GM19395 (cell line): ENCODE measurements around the gene LCP1.

Experiments used
- ATAC-seq: cut with Tn5 transposase; IDR thresholded peaks from one replicate; pipeline ENCODE4 v1.9.1; 2021; ENCODE audit warnings: mild to moderate bottlenecking, moderate library complexity; ENCODE audit not compliant: unreplicated experiment

Gene LCP1

DNA sequence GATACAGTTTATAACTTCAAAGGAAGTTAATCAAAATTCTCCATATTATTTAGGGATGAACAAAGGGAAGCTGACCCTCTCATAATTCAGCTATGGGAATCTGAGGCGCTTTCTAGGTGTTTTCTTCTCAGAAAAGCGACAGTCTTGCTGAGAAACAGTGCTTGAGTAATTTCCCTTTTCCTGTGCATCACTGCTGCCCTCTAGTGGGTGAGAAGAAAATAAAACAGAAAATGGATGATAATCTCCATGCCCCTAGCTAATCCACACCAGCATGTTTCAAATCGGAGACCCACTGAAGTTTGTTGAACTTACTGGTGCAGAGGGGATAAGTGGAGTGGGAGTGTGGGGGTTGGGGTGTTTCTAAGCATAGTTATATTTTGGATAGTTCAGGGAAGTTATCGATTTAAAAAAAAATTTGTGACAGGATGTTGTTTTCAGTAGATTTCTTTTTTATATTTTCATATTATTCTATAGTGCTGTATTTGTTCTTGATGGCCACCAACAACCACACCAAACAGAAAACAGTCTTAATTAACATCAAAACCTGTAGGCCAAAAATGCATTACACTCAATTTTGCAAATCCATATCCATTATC, 21.4 kb downstream of the LCP1 start:
- no peak for ATAC-seq

DNA sequence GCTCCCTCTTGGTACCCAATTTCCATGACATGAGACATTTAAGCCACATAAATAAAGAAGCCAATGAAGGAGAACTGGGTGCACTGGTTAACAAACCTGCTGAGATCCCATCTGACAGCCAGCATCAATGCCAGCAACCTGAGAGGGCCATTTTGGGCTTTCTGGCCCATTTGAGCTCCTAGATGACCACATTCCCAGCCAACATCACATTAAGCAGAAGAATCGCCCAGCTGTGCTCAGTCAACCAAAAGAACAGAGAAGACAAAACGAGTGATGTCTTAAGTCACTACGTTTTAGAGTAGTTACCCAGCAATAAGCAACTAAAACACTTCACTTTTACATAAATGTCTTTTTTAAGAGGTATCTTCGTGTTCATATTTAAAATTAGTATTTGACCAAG, 21.9 kb downstream of the LCP1 start:
- no peak for ATAC-seq

DNA sequence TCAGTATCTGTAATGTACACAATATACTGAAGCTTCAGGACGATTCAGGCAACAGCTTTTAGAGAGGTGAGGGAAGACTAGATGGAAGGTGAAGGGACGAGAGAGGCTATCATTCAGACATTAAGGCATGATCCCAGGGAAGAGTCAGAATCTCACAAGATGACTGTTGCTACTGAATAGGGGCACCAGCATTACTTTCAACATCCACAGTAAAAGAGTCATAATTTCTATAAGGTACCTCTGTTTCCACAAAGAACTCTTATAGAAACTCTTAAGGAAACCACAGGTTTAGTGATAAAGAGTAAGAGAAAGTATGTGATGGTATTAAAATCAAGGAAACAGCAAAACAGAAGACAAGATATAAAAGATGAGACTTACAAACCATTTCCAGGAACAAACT, 23.0 kb downstream of the LCP1 start:
- no peak for ATAC-seq

DNA sequence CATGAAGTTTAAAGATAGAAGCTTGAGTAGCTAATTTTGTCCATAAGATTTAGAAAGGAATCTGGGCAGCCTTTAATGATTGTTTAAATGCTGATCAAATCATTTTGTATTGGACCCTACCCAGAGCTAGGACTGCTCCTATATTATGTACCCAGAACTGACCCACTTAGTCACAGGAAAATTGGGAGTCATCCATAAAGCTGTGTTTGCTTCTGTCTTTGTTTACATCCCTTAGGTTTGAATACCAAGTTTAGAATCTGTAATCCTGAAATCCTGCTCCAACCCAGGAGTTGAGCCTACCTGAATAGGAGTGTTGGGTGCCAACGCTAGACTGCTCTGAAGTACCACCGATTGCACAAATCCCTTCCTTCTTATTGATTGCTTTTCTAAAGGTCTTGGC, 23.8 kb downstream of the LCP1 start:
- no peak for ATAC-seq

DNA sequence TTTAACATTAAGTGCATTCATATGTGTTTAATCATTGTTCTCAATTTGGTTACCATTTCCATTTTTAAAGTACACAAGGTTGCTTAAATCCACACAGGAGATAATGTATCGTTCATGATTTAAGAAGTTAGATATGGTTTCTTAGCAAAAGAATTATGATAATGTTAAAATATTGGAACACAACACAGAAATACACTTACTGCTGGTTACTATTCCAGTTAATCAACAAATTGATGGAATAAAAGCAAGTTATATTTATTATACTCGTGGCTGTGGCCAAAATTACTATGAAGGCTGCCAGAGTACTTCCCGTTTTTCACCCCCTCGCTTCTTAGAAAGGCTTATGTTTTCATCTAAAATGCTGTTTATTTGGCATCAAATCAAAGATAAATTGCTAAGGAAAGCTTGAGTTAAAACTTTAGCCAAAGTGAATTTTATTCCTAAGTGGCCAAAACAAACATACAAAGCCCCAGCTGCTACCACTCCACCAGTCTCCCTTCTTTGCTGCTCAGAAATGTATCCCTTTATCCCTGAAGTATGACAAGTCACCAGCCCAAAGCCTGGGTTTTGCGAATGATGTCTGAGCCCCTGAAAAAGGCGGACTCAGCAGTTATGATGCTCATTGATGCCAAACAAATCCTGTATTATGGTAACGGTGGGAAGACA, 27.7 kb downstream of the LCP1 start:
- ATAC-seq, result no peak

DNA sequence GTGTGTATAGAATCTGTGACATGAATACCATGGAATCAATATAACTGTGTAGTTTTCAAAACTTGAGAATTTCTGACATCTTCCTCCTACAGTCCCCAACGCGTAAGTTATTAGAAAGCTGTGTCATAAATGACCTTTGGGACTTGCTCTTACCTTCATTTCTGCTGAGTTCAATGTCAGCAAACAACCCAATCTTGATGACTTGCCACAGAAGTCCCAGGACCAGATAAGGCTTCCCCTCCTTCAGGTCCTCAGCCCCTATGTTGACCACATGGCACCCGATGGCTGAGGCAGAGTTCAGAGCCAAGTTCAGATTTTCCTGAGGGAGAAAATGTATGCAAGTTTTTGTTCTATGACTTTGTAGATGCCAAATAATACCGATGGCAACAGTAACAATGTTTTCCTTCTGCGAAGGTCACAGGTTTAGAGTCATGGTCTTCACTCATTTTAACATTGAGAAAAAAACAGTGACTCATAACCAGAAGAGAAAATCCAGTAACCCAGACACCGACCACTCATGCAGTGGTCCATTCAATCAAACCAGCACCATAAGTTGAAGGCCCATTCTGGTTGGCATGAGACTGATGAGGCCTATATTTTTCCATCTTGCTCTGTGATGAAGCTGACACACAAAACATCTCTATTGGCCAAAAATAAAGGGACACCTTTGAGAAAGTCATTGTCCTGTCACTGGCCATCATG, 29.2 kb downstream of the LCP1 start:
- ATAC-seq, result no peak

DNA sequence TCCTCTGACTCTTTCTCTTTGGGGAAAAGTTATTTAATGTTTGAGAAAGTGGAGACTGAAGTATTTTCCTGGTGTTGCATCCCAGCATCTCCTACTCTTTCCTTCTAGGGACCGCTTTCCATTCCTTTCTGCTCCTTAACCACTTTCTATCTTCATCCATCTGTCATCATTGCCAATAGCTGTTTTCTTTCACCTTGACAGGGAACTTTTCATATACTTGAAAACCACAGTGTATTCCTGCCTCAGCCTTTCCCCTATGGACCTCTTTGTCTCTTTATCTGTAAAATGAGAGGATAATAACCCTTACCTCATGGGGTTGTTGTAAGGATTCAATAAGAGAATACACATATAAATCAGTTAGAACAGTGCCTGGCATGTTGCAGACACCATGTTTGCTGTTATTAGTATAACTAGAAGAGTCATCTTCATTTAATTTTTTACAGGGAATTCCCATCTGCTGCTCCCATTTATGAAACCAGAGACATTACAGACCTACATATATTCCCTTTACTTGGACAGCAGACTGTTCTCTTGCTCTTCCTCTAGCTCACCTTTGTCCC, 31.8 kb downstream of the LCP1 start:
- no peak for ATAC-seq

DNA sequence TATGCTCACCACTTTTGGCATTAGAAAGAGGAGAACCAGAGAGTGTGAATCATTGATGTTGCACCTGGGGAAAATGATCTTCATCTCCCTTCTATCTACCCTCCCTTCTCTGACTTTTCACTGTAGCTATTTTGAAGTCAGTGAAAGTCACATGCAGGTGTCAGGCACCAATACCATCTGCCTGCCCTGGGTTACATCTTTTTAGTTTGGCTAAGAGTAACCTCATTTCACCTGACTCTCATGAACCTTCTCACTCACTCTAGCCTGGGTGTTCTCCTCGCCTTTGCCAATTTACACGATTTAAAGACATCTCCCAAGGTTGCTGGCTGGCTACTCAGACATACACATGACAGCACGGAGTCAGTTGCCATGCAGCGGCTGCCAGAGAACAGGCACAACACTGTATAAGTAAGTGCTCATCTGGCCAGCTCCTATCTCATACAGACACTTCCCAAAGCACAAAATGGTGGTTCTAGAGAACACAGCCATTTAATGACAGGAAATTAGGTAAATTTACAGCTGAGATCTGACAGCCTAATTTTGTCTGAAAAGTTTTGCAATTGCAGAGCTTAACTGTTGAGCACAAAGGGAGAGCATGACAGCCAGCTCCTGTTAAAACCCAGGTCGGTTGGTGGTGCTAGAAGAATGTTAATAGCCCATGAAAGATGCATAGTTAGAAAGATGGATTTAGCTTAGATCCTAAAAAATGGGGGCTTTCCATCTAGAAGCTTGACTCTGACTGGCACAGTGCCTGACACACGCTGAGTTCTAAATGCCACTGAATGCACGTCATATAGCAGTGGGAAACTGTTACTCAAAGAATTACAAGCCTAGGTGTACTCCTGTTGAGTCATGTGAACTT, 32.5 kb downstream of the LCP1 start:
- ATAC-seq, result no peak

DNA sequence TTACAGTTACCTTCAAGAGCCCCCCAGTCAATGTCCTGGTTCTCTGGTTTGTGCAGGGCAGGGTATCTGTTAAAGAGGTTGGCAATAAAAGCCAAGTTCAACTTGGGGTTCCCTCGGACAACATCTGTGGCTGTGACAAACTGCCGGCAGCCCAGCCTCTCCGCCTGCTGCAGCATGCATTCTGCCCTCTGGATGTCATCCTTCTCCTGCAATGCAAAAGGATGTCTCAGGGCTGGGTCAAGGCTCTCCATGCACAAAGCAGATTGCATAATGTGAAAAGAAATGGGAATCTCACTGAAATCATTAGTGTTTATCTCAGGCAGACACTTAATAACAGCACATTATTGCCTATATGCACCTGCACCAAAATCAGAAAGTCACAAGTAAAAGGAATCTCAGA, 35.1 kb downstream of the LCP1 start:
- no peak for ATAC-seq

DNA sequence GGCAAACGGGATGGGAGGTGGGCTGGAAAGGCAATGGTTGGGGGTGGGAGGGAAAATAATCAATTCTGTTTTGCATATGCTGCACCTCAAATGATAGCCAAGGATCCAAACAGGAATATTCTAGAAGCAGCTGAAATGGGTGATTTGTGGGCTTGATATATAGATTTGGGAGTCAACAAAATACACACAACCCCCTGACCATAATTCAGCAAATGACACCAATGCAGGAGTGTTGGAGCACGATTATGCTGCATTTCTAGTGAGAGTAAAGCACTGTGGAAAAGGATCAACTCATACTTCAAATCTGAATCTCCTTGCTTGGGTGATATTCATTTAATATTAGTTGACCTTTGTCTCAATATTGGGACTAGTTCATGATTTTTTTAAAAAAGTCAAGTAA, 36.0 kb downstream of the LCP1 start:
- no peak for ATAC-seq

DNA sequence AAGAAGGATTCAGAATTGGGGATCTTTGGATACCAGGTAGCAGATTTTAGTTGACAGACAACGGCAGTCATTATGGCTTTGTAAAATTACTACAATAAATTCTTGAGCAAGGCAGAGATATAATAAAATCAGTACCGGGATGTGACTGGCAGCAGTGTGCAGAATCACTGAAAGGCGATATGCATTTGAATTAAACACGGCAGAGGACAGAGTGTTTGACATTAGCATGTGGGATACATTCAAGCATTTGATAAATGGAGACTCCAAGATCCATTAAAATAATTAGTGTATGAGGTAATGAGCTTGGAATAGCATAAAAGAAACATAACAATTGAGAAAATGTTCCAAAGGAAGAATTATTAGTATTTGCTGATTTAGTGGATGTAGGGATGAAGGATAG, 36.8 kb downstream of the LCP1 start:
- ATAC-seq, result no peak

DNA sequence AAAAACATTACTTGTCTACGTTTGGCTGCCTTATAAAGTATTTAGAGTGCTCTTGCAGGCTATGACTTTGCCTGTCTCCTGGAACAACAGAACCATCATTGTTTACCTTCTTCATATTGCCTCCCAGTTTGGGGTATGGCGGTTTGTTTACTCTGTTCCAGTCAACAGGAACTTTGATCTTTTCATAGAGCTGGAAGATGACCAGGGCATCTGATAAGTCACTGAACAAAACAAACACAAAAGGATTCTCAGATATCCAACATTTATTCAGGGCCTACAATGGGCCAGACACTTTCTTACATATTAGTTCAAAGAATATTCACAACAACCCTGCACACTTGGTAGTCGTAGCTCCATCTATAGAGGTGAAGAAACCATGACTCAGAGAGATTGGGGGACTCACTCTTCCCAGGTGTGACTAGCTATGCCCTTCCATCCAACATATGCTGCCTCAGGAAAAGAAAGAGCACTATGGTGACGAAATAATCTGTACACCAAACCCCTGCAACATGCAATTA, 38.7 kb downstream of the LCP1 start:
- ATAC-seq, result no peak

DNA sequence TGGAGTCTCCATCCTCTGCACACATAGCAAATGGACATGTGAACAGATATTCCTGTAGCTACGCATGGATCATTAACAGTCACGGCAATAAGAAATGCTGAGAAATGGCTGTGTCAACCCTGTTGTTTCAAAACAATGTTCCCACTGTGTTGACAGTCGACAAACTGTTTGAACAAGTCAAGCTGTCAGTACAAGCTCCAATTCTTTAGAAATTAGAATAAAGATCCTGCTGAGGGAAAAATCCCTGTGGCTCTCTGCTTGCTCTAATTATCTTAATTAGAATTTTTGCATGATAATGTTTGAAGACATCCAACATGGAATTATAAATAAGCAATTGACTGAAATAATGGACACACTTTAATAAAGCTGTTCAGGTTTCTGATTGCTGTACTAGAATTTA, 39.2 kb downstream of the LCP1 start:
- no peak for ATAC-seq

DNA sequence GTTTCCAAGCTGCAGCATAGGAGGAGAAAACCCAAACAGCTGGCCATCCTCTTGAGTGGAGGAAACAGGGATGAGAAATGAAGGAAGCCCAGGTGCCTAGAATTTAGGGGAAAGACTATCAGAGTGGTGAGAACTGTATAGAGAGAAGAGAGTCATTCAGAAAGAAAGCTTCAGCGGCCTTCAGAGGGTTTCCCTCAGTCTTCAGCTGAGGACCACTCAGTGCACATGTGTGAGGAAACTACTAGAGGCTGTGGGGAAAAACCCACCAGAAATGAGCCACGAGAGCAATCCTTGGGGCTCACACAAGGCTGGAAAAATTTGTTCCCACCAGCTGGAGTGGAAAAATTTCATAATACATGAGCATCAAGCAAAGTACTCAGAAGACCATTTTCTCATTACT, 41.9 kb downstream of the LCP1 start:
- ATAC-seq, result no peak

DNA sequence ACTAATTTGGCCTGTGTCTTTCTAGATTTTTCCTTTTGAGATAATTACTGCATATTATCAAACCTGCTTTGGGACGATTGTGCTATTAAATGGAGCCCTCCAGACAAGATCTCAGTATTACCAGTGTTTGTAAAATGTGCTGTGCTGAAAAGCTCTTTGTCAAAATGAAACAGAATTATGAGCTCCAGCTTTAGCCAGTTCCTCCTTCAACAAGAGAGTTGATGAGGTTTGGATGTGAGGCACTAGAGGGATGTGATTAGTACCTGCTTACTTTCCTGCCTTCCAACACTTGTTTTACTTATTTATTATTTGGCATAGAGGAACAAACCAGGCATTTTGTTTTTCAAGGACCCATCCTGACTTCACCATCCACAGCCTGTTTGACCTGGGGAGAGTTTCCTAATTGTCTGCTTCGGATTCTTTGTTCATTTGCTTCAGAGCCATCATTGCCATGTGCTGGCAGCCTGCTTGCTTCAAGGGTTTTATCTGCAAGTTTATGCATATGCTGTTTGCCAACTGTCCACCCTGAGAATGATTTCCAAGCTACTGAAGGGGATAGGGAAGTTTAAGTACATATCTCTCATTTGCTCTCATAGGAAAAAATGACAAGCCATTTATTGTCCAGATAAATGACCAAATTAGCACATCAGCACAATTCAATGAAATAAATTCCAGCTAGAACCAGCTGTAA, 44.2 kb downstream of the LCP1 start:
- no peak for ATAC-seq

DNA sequence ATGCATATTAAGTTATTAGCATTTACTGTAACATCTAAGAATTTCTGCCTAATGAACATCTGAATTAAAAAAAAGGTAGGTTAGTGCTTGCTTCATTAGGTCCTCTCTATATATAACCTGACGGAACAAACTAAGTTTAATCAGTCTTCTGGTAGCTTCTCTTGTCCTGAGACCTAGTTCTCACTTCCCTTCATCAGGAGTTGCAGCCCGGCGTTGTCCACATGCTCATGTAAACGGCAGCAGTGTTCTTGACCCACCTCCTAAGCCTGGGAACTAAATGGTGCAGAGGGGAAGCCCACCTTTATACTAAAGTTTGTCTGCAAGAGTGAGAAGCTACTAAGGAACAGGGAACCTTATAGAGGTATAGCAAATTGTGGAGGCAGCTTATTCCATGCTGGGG, 45.3 kb downstream of the LCP1 start:
- no peak for ATAC-seq

DNA sequence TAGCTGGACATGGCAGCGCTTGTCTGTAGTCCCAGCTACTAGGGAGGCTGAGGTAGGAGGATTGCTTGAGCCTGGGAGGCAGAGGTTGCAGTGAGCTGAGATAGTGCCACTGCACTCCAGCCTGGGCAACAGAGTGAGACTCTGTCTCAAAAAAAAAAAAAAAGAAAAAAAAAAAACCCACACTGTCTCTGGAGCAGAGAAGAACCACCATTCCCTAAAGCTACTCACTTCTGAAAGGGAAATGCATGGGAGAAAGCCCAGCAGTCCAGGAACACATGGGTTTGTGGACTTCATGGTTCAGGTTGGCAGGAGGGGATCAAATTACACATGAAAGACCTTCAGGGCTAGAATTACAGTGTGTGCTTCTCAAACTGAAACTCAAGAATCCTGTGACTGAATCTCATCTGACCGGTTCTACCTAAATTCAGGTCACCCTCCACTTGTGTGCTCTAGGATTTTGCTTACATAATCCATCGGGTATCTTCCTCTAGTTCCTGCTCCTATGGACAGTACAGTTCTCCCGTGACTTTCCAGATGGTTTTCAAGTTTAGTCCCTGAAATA, 46.9 kb downstream of the LCP1 start:
- ATAC-seq, result no peak

DNA sequence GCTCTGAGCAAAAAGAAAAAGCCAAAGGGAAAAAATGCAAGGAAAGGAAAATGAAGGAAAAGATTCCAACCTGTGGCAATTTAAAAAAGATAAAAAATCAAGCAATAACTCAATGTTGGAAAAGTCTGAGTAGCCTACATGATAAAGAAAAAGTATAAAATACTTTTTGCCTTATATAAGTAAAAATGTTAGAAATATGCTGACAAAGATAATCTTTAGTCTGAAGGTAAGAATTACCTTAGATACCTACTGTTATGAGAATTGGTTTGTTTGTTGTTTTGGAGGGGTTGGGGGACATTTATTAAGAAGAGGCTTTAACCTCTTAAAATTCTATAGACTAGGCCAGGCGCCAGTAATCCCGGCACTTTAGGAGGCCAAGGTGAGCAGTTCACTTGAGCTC, 47.5 kb downstream of the LCP1 start:
- no peak for ATAC-seq

DNA sequence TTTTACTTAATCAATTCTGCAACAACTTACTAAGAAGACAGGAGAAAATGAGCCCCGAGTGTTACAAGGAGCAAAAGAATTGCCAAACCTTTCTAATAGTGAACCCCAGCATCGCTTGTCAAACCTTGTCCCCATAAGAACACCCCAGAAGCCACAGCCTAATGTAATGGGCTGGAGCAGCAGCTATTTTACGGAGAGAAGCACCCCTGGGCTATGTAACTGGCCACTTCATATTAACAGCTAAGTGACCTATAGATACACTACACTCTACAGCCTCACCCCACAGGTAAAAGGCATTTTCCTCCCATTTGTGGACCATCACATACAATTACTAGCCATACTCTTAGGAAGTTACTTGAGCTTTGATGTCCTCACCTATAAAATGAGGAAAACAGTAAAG, 49.9 kb downstream of the LCP1 start:
- no peak for ATAC-seq

DNA sequence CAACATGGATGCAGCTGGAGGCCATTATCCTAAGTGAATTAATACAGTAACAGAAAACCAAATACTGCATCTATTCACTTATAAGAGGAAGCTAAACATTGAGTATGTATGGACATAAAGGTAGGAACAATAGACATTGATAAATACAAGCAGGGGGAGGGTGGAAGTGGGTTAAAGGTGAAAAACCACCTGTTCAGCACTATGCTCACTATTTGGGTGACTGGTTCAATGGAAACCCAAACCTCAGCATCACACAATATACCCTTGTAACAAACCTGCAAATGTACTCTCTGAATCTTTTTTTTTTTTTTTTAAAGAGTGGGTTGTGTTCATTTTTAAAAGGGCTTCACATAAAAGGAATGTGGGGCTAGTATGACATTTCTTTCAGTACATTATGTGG, 50.3 kb downstream of the LCP1 start:
- no peak for ATAC-seq
